Ramos (cell line): ENCODE measurements around the gene BRPF3.
"Not testable (repeated sequence)": the region's sequence is repeated elsewhere in the genome, so short reads cannot be mapped to it uniquely, and the experiment has no call there.

ENCODE experiments used
- in situ Hi-C: fragments of 300-500 bp; cut with MboI; formaldehyde crosslinking; loops from one replicate; pipeline ENCODE4 v1.14.3; 2022; ENCODE audit warnings: low sequenced_read_pairs; ENCODE audit not compliant: unreplicated experiment

BRPF3 gene

DNA sequence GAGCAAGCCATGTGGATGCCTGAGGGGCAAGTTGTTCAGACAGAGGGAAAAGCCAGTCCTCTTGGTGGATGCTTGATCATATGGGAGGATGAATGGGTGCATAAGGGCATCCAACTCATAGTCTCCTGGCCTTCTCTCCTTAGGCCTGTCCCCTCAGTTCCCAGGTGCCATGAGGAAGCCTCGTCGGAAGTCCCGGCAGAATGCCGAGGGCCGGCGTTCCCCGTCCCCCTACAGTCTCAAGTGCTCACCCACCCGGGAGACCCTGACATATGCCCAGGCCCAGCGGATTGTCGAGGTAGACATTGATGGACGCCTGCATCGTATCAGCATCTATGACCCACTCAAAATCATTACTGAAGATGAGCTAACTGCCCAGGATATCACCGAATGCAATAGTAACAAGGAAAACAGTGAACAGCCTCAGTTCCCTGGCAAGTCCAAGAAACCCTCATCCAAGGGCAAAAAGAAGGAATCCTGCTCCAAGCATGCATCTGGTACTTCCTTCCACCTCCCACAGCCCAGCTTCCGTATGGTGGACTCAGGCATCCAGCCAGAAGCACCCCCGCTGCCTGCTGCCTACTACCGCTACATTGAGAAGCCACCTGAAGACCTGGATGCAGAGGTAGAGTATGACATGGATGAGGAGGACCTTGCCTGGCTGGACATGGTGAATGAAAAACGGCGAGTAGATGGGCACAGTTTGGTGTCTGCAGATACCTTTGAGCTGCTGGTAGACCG, 3.8 kb downstream of the BRPF3 start:
- in situ Hi-C loops: no loop called here

- in situ Hi-C loops: no loop called here
Measured at GRCh38 chr6:36200998-36201596, 4.6 kb downstream of the BRPF3 start.

- in situ Hi-C loops: no loop called here
Measured at GRCh38 chr6:36201612-36202011, 5.1 kb downstream of the BRPF3 start.

DNA sequence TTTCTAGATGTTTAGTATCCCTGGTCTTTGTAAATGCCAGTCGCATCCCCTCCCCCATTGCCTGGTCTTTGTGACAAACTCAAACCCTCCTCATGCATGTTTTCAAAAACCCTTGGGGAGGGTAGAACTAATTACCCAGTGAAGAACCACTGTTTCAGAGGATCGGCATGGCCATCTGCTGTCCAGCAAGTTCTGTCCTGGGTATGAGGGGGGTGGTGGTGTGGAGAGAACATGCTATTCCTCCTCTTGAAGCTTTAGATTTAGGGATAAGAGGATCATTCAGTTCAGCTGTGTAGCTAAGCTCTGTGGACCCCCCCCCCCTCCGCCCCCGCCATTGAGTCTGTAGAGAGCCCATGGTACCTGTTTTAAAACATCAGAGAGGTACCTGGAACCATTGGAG, 5.6 kb downstream of the BRPF3 start:
- in situ Hi-C loops: no loop called here

- in situ Hi-C loops: no loop called here
Measured at GRCh38 chr6:36204068-36204753, 7.7 kb downstream of the BRPF3 start.

GRCh38 chr6:36207155-36207554, 10.6 kb downstream of the BRPF3 start:
- in situ Hi-C loops: no loop called here

GRCh38 chr6:36209606-36210005, 13.1 kb downstream of the BRPF3 start:
- in situ Hi-C loops: no loop called here

DNA sequence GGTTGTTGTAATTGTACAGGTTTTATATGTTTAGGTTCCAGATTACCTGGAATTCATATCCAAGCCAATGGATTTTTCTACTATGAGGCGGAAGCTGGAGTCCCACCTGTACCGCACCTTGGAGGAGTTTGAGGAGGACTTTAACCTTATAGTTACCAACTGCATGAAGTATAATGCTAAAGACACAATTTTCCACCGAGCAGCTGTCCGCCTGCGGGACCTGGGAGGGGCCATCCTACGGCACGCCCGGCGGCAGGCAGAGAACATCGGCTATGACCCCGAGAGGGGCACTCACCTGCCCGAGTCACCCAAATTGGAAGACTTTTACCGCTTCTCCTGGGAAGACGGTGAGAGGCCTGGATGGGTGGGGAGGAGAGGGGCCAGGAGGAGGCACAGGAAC, 13.6 kb downstream of the BRPF3 start:
- in situ Hi-C loops: no loop called here

DNA sequence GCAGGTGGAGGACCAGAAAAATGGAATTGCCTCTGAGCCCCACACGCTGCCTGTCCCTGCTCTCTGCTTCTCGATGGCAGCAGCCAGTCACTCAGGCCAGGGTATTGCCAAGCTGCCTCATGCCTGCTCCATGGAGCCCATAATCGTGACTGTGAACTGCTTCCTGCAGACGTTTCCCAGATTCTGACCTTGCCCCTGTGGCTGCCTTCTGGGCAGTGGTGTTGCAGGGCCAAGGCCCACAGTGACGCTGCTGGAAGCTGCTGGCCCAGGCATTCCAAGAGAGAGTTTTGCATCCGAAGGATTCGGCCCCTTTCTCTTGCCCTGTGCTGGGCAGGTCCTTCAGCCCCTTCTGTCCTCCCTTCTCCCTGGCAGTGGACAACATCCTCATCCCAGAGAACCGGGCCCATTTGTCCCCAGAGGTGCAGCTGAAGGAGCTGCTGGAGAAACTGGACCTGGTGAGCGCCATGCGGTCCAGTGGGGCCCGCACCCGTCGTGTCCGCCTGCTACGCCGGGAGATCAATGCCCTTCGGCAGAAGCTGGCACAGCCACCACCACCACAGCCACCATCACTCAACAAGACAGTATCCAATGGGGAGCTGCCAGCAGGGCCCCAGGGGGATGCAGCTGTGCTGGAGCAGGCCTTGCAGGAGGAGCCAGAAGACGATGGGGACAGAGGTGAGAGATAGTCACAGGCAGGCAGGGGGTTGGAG, 14.5 kb downstream of the BRPF3 start:
- in situ Hi-C loops: no loop called here

GRCh38 chr6:36216559-36216958, 20.0 kb downstream of the BRPF3 start:
- in situ Hi-C loops: no loop called here

GRCh38 chr6:36217188-36217587, 20.6 kb downstream of the BRPF3 start:
- in situ Hi-C loops: no loop called here

DNA sequence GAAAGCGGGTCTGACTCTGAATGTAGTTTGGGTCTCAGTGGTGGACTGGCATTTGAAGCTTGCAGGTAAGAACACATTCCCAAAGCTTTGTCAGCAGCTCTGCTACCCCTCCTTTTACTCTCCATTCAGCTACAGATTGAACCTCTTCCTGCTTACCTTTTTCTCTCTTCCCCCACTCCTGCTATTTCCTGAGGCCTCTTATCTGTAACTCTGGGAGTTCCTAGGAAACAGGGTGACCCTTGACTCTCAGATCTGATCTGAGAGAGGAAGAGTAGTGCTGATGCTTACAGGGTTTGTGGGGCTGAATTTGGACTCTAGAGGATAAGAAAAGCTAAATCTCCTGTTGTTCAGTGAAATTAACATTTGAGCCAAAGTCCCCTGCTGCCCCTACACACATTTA, 21.4 kb downstream of the BRPF3 start:
- in situ Hi-C loops: no loop called here

DNA sequence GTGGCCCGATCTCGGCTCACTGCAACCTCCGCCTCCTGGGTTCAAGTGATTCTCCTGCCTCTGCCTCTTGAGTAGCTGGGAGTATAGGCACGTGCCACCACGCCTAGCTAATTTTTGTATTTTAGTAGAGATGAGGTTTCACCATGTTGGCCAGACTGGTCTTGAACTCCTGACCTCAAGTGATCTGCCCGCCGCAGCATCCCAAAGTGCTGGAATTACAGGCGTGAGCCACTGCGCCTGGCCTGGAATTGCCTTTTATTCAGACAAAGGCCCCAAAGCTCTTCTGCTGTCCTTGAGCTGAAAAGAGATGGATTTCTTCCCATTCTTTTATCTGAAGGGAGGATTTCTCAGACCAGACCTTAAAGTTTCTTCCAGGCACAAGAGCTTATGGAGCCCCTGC, 22.0 kb downstream of the BRPF3 start:
- in situ Hi-C loops: not testable (repeated sequence)

- in situ Hi-C loops: no loop called here
Measured at GRCh38 chr6:36219081-36219480, 22.5 kb downstream of the BRPF3 start.

GRCh38 chr6:36220226-36220625, 23.7 kb downstream of the BRPF3 start:
- in situ Hi-C loops: no loop called here

- in situ Hi-C loops: no loop called here
Measured at GRCh38 chr6:36221674-36222073, 25.1 kb downstream of the BRPF3 start.

DNA sequence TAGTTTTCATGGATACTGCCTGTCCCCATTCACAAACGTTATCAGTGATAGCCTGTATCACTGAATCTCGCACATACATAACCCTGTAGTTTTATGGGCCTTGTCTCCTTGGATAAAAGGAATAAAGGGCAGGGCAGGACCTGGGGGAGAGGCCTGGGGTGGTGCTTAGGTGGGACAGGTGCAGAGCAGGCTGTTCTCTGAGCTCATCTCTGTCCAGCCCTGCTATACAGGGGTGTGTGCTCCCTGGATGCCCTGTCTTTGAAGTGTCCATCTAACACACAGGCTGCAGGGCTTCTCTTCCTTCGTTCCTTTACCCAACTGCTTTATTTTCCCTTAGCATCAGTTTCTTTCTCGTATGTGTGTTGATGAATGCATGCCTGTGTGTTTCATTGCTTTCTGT, 26.4 kb downstream of the BRPF3 start:
- in situ Hi-C loops: no loop called here

DNA sequence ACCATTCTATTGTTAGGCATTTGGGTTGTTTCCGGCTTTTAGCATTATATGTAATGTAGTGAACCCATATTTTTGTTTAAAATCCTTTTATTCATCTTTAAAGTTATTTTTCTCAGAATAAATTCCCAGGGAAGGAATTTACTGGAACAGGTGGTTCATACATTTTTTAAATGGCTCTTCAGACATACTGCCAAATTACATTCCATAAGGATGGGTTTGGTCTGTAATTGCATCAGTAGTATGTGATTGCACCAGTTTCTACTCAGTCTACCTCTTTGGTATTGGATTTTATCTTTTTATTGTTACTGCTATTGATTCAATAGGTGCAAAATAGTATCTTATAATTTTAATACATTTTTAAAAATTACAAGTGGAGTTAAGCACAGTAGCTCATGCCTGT, 27.2 kb downstream of the BRPF3 start:
- in situ Hi-C loops: no loop called here

DNA sequence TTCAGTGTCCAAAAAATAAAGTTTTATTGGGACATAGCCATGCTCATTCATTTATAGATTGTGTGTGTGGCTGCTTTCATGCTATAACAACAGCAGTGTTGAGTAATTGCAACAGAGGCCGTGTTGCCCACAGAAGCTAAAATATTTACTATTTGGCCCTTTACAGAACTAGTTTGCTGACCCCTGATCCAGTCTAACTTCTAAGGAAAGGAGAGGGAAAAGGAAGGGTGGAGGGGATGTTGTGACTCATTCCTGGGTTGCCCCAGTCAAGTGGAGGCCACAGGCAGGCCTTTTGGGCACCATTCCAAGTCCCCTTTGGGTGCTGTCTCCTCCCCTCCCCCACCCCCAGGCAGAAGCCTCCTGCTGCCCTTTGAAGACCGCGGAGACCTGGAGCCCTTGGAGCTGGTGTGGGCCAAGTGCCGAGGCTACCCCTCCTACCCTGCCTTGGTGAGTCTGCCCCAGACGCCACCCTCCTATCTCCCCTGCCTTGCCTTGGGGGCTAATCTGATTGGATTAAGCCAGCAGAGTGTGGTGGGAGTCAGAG, 28.4 kb downstream of the BRPF3 start:
- in situ Hi-C loops: no loop called here

- in situ Hi-C loops: no loop called here
Measured at GRCh38 chr6:36226438-36227047, 30.0 kb downstream of the BRPF3 start.
